GM12878 (cell line): ENCODE data around the gene ASIC3. TPM values are rescaled to one million over a fixed set of nuclear protein-coding genes. Genes with fewer than 3 reads are reported as not detected.

ENCODE experiments used
- BRCA1 ChIP-seq: IDR thresholded peaks from 2 replicates; pipeline ENCODE4 v1.6.1; 2011; ENCODE audit warnings: low read depth, low read length, improper control_type of control experiment
- CHD2 ChIP-seq: IDR thresholded peaks from 2 replicates; pipeline ENCODE4 v1.6.1; 2011; ENCODE audit warnings: low read depth, low read length, improper control_type of control experiment, borderline replicate concordance
- EP300 ChIP-seq, 2 experiments: fragments of 150-350 bp in 1 of 2; IDR thresholded peaks; 2 replicates each; pipeline ENCODE4 v1.6.1; 2011 to 2012; ENCODE audit warnings: low read depth in 2 of 2, low read length in 2 of 2, borderline replicate concordance in 1 of 2, improper control_type of control experiment in 1 of 2, inconsistent platforms in 1 of 2; ENCODE audit not compliant: control insufficient read depth in 1 of 2
- GABPA ChIP-seq: IDR thresholded peaks from 2 replicates; pipeline ENCODE4 v1.6.1; 2014; ENCODE audit warnings: antibody characterized with exemption, low read depth, mild to moderate bottlenecking, inconsistent platforms
- HCFC1 ChIP-seq: fragments of 150-350 bp; IDR thresholded peaks from 2 replicates; pipeline ENCODE4 v1.6.1; 2014; ENCODE audit warnings: low read length
- HDAC2 ChIP-seq: fragments of 200-600 bp; sonication (generic); IDR thresholded peaks from 2 replicates; pipeline ENCODE4 v1.6.1; 2017
- IKZF2 ChIP-seq, 2 experiments: fragments of 450-650 bp; IDR thresholded peaks; 2 replicates each; pipeline ENCODE4 v1.6.1; 2017; ENCODE audit warnings: mild to moderate bottlenecking in 2 of 2, moderate library complexity in 2 of 2
- JUNB ChIP-seq: IDR thresholded peaks from 2 replicates; pipeline ENCODE4 v1.6.1; 2016; ENCODE audit warnings: antibody characterized with exemption, mild to moderate bottlenecking
- KDM1A ChIP-seq: fragments of 200-600 bp; sonication (generic); IDR thresholded peaks from 2 replicates; pipeline ENCODE4 v1.6.1; 2016; ENCODE audit warnings: borderline replicate concordance
- MEF2A ChIP-seq: IDR thresholded peaks from 2 replicates; pipeline ENCODE4 v1.6.1; 2011; ENCODE audit warnings: low read depth, mild to moderate bottlenecking, low read length, moderate library complexity; ENCODE audit not compliant: insufficient read depth
- MTA3 ChIP-seq: IDR thresholded peaks from 2 replicates; pipeline ENCODE4 v1.6.1; 2012; ENCODE audit warnings: low read length, inconsistent platforms, borderline replicate concordance
- MYB ChIP-seq: fragments of 150-350 bp; IDR thresholded peaks from 2 replicates; pipeline ENCODE4 v1.6.1; 2014; ENCODE audit warnings: mild to moderate bottlenecking, low read depth, low read length, borderline replicate concordance
- NR2F1 ChIP-seq: fragments of 450-650 bp; conservative IDR thresholded peaks from 2 replicates; pipeline ENCODE4 v1.6.1; 2017; ENCODE audit warnings: mild to moderate bottlenecking
- POLR2AphosphoS5 ChIP-seq: IDR thresholded peaks from 2 replicates; pipeline ENCODE4 v1.6.1; 2011; ENCODE audit warnings: mild to moderate bottlenecking, low read length, inconsistent platforms
- RAD21 ChIP-seq: IDR thresholded peaks from 2 replicates; pipeline ENCODE4 v1.6.1; 2011; ENCODE audit warnings: mild to moderate bottlenecking, low read depth, low read length, moderate library complexity; ENCODE audit not compliant: insufficient read depth
- RAD51 ChIP-seq: fragments of 450-650 bp; IDR thresholded peaks from 2 replicates; pipeline ENCODE4 v1.6.1; 2016; ENCODE audit warnings: moderate library complexity, mild to moderate bottlenecking, inconsistent platforms
- SIN3A ChIP-seq: IDR thresholded peaks from 2 replicates; pipeline ENCODE4 v1.6.1; 2012; ENCODE audit warnings: low read depth, low read length, improper control_type of control experiment
- SIX5 ChIP-seq: IDR thresholded peaks from 2 replicates; pipeline ENCODE4 v1.6.1; 2011; ENCODE audit warnings: mild to moderate bottlenecking, low read depth, low read length, moderate library complexity; ENCODE audit not compliant: severe bottlenecking
- SREBF1 ChIP-seq: IDR thresholded peaks from 2 replicates; pipeline ENCODE4 v1.6.1; 2012; ENCODE audit warnings: mild to moderate bottlenecking, low read length
- ZBED1 ChIP-seq: IDR thresholded peaks from 2 replicates; pipeline ENCODE4 v1.6.1; 2016; ENCODE audit warnings: borderline replicate concordance
- ZNF274 ChIP-seq: IDR thresholded peaks from one replicate; pipeline ENCODE4 v1.8.0; 2011; ENCODE audit not compliant: insufficient read length, insufficient read depth
- ZNF592 ChIP-seq: fragments of 450-650 bp; IDR thresholded peaks from 2 replicates; pipeline ENCODE4 v1.6.1; 2017; ENCODE audit warnings: mild to moderate bottlenecking, moderate library complexity
- polyA plus RNA-seq, 11 experiments: library from polyadenylated mRNA; depleted of rRNA in 4 of 11; unstranded in 6 of 11; stranded (reverse) in 5 of 11; fragments of >200 nt; fragmentation: Nextera tagmentation in 4 of 11; fragmentation: Illumina TruSeq in 1 of 11; extraction: Ambion mirVana in 4 of 11; extraction: Trizol in 1 of 11; gene quantifications; 1 replicate in 1 of 11; 2 replicates in 10 of 11; pipeline versions ENCODE4 v1.2.1 to v1.2.3, GENCODE V29; 2011 to 2016; ENCODE audit warnings: inconsistent platforms in 2 of 11, missing spikeins in 2 of 11, low read depth in 1 of 11
- total RNA-seq, 4 experiments: library from RNA; depleted of rRNA in 3 of 4; stranded (reverse); fragments of >200 nt in 3 of 4; fragmentation: Illumina TruSeq in 1 of 4; extraction: Trizol in 1 of 4; gene quantifications; 2 replicates each; pipeline versions ENCODE4 v1.2.1 to v1.2.3, GENCODE V29; 2013 to 2021
- TF ChIP-seq, protein P1 (sequence below): fragments of 450-650 bp; IDR thresholded peaks from 2 replicates; pipeline ENCODE4 v1.6.1; 2018; ENCODE audit warnings: borderline replicate concordance, mild to moderate bottlenecking; ENCODE audit not compliant: partially characterized antibody
- TF ChIP-seq, protein P2 (sequence below): IDR thresholded peaks from 2 replicates; pipeline ENCODE4 v1.6.1; 2012; ENCODE audit warnings: low read depth, low read length, improper control_type of control experiment

ASIC3 gene
- total and polyA plus RNA-seq, 10 of the 15 experiments (the other 5 are each of a cell fraction or from before 2014, with no cell fraction given) = 0.07 to 1.0 (median 0.44) TPM; not detected in 4

- TF ChIP-seq POLR2AphosphoS5 (no peak), ZNF592 (no peak), GABPA (no peak), MYB (no peak), CHD2 (no peak), HCFC1 (no peak), MEF2A (no peak), SREBF1 (no peak), SIX5 (no peak), IKZF2 (IDR thresholded peaks at IDR 0.05) (peak in 1 of 2 experiments; percentile 52), RAD51 (no peak), EP300 (IDR thresholded peaks at IDR 0.05; ENCODE audit: borderline replicate concordance in 1 of 2, control insufficient read depth in 1 of 2, low read depth in 2 of 2, low read length in 2 of 2) (no peak), BRCA1 (no peak), NR2F1 (no peak), JUNB (no peak), KDM1A (no peak), ZNF274 (no peak), SIN3A (no peak), RAD21 (peak; percentile 11; the same call in 1 of the 2 replicates), ZBED1 (no peak), MTA3 (no peak), HDAC2 (no peak)
- TF ChIP-seq, protein P1, sequence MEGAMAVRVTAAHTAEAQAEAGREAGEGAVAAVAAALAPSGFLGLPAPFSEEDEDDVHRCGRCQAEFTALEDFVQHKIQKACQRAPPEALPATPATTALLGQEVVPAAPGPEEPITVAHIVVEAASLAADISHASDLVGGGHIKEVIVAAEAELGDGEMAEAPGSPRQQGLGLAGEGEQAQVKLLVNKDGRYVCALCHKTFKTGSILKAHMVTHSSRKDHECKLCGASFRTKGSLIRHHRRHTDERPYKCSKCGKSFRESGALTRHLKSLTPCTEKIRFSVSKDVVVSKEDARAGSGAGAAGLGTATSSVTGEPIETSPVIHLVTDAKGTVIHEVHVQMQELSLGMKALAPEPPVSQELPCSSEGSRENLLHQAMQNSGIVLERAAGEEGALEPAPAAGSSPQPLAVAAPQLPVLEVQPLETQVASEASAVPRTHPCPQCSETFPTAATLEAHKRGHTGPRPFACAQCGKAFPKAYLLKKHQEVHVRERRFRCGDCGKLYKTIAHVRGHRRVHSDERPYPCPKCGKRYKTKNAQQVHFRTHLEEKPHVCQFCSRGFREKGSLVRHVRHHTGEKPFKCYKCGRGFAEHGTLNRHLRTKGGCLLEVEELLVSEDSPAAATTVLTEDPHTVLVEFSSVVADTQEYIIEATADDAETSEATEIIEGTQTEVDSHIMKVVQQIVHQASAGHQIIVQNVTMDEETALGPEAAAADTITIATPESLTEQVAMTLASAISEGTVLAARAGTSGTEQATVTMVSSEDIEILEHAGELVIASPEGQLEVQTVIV = no peak
- TF ChIP-seq, protein P2, sequence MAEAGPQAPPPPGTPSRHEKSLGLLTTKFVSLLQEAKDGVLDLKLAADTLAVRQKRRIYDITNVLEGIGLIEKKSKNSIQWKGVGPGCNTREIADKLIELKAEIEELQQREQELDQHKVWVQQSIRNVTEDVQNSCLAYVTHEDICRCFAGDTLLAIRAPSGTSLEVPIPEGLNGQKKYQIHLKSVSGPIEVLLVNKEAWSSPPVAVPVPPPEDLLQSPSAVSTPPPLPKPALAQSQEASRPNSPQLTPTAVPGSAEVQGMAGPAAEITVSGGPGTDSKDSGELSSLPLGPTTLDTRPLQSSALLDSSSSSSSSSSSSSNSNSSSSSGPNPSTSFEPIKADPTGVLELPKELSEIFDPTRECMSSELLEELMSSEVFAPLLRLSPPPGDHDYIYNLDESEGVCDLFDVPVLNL = 0 out of 2 replicates have a peak, but pooled peaks have one; percentile 4
Observed at GRCh38 chr7:151059367-151060112, 11.2 kb downstream of the ASIC3 start, which contains the start of gene SLC4A2 (continued).
